PC-9 (cell line): Measurements from ENCODE around the gene EGR1. TPM values are rescaled to one million over a fixed set of nuclear protein-coding genes. Genes with fewer than 3 reads are reported as not detected.

Experiments used
- BruUV-seq: library from RNA; stranded (reverse); fragments of 400-500 nt; replicated peaks from 2 replicates; lab custom pipeline; 2021; lab: Mats Ljungman, UMichigan
- CTCF ChIA-PET: fragments of 300-600 bp; sonication (Branson Sonifier 250); formaldehyde crosslinking; loops from one replicate; lab custom pipeline; 2022; ENCODE audit warnings: antibody characterized with exemption; lab: Charles Lee
- POLR2A ChIA-PET: fragments of 300-600 bp; sonication (Branson Sonifier 250); formaldehyde crosslinking; loops from one replicate; lab custom pipeline; 2022; ENCODE audit warnings: antibody characterized with exemption; ENCODE audit not compliant: unreplicated experiment; lab: Charles Lee
- DNase-seq, 2 experiments: peaks; one replicate each; pipeline versions ENCODE4 v3.0.0 to v3.0.0-alpha.2; 2015 to 2022; ENCODE audit warnings: mixed read lengths in 1 of 2
- H2AFZ ChIP-seq: fragments of 200-600 bp; sonication (generic); 2 replicates; pipeline ENCODE4 v1.8.1; 2017; ENCODE audit warnings: antibody characterized with exemption
- H3F3A ChIP-seq: fragments of 200-600 bp; sonication (generic); 2 replicates; pipeline ENCODE4 v1.8.1; 2017; ENCODE audit warnings: antibody characterized with exemption, mild to moderate bottlenecking, low read depth; ENCODE audit not compliant: insufficient read depth
- H3K27ac ChIP-seq: fragments of 200-600 bp; sonication (generic); 2 replicates; pipeline ENCODE4 v1.6.1; 2016; ENCODE audit warnings: mixed run types
- H3K27me3 ChIP-seq: fragments of 200-600 bp; sonication (generic); 2 replicates; pipeline ENCODE4 v1.6.1; 2016; ENCODE audit warnings: low read depth, mixed run types; ENCODE audit not compliant: insufficient read depth
- H3K36me3 ChIP-seq: fragments of 200-600 bp; sonication (generic); 2 replicates; pipeline ENCODE4 v1.6.1; 2016; ENCODE audit warnings: low read depth, mixed run types
- H3K4me1 ChIP-seq: fragments of 200-600 bp; sonication (generic); replicated peaks from 2 replicates; pipeline ENCODE4 v1.6.1; 2016; ENCODE audit warnings: mixed run types; ENCODE audit not compliant: insufficient read depth
- H3K4me2 ChIP-seq: fragments of 200-600 bp; sonication (generic); 2 replicates; pipeline ENCODE4 v1.6.1; 2017; ENCODE audit warnings: mixed run types
- H3K4me3 ChIP-seq: fragments of 200-600 bp; sonication (generic); 2 replicates; pipeline ENCODE4 v1.6.1; 2016; ENCODE audit warnings: mixed run types
- H3K79me2 ChIP-seq: fragments of 200-600 bp; sonication (generic); 2 replicates; pipeline ENCODE4 v1.6.1; 2017; ENCODE audit warnings: low read depth, mixed run types
- H3K9me2 ChIP-seq: fragments of 200-600 bp; sonication (generic); 2 replicates; pipeline ENCODE4 v1.8.1; 2017; ENCODE audit warnings: mild to moderate bottlenecking; ENCODE audit not compliant: insufficient read depth
- H3K9me3 ChIP-seq: fragments of 200-600 bp; sonication (generic); 2 replicates; pipeline ENCODE4 v1.8.1; 2016; ENCODE audit warnings: low read depth; ENCODE audit not compliant: insufficient read depth
- H4K20me1 ChIP-seq: fragments of 200-600 bp; sonication (generic); 2 replicates; pipeline ENCODE4 v1.8.1; 2017; ENCODE audit not compliant: insufficient read depth
- CTCF ChIP-seq: fragments of 200-600 bp; sonication (generic); conservative IDR thresholded peaks from 2 replicates; pipeline ENCODE4 v1.6.1; 2017; ENCODE audit warnings: mixed run types, antibody characterized with exemption, mild to moderate bottlenecking, moderate library complexity
- EZH2 ChIP-seq: fragments of 200-600 bp; sonication (generic); IDR thresholded peaks from 2 replicates; pipeline ENCODE4 v1.8.0; 2017; ENCODE audit warnings: antibody characterized with exemption, low read depth
- intact Hi-C: fragments of 100-400 bp; cut with micrococcal nuclease; formaldehyde crosslinking; loops from one replicate; pipeline ENCODE4 v1.10.0; 2022; ENCODE audit not compliant: unreplicated experiment
- total RNA-seq: library from RNA; stranded (reverse); gene quantifications from 2 replicates; pipeline ENCODE4 v1.2.3, GENCODE V29; 2021

The EGR1 gene
- total RNA-seq, 1 experiment from 2014 or later = 24.7 TPM

GRCh38 chr5:138466125-138466899, 1.0 kb downstream of the EGR1 start:
- H3K4me1 ChIP-seq = peaks cover 6% of the 10 kb centered on the region
- peaks cover 4% of the 10 kb centered on the region; the same call in 1 of the 2 replicates for H3F3A ChIP-seq
- H3K9me3 ChIP-seq = no peaks in the 10 kb centered on the region
- no peaks in the 10 kb centered on the region for H3K79me2 ChIP-seq
- ChIA-PET POLR2A (interaction anchor here (0.5 kb wide), 1 partner anchor 806 kb away, joined by 11 read pairs; no protein-coding TSS in a partner anchor), CTCF (interaction anchor here (0.6 kb wide), 1 partner anchor 61 kb away, joined by 4 read pairs; no protein-coding TSS in a partner anchor)
- peak in 1 of 2 experiments; percentile 37 for DNase-seq
- intact Hi-C loops = no loop called here
- H3K4me2 ChIP-seq = peak overlapping the region; percentile 97
- peaks cover 18% of the 10 kb centered on the region for H4K20me1 ChIP-seq
- no peaks in the 10 kb centered on the region for H3K36me3 ChIP-seq
- TSS peak; percentile 30 for BruUV-seq
- H3K27ac ChIP-seq = no peak overlapping the region
- TF ChIP-seq CTCF (no peak), EZH2 (no peak)
- H3K9me2 ChIP-seq = no peaks in the 10 kb centered on the region
- H3K27me3 ChIP-seq = no peaks in the 10 kb centered on the region
- no peak overlapping the region for H2AFZ ChIP-seq
- H3K4me3 ChIP-seq = peak overlapping the region; percentile 80; the same call in 1 of the 2 replicates

GRCh38 chr5:138466900-138467710, 1.8 kb downstream of the EGR1 start:
- no peak for TF ChIP-seq EZH2
- TF ChIP-seq CTCF = no peak
- H3K4me2 ChIP-seq = peak overlapping the region; percentile 97
- H3K79me2 ChIP-seq = no peaks in the 10 kb centered on the region
- DNase-seq = peak in 1 of 2 experiments; percentile 31
- BruUV-seq = no TSS peak
- H3K4me3 ChIP-seq = no peak overlapping the region
- H3F3A ChIP-seq = no peaks in the 10 kb centered on the region
- H2AFZ ChIP-seq = no peak overlapping the region
- peaks cover 6% of the 10 kb centered on the region for H3K4me1 ChIP-seq
- no peaks in the 10 kb centered on the region for H3K27me3 ChIP-seq
- CTCF ChIA-PET = no interaction called here
- no peaks in the 10 kb centered on the region for H3K9me3 ChIP-seq
- H3K36me3 ChIP-seq = no peaks in the 10 kb centered on the region
- POLR2A ChIA-PET = no interaction called here
- no peak overlapping the region for H3K27ac ChIP-seq
- intact Hi-C loops = no loop called here
- H4K20me1 ChIP-seq = peaks cover 18% of the 10 kb centered on the region
- H3K9me2 ChIP-seq = no peaks in the 10 kb centered on the region

- no peaks in the 10 kb centered on the region for H3F3A ChIP-seq
- intact Hi-C loops = no loop called here
These were observed 2.4 kb downstream of the EGR1 start for GRCh38 chr5:138467711-138468132.

More at GRCh38 chr5:138467711-138468132, 2.4 kb downstream of the EGR1 start:
- H3K4me3 ChIP-seq = no peak overlapping the region
- peaks cover 6% of the 10 kb centered on the region for H3K4me1 ChIP-seq
- H3K36me3 ChIP-seq = no peaks in the 10 kb centered on the region
- BruUV-seq = no TSS peak
- H2AFZ ChIP-seq = no peak overlapping the region
- no peaks in the 10 kb centered on the region for H3K9me3 ChIP-seq
- TF ChIP-seq EZH2 (no peak), CTCF (no peak)
- DNase-seq = no peak
- no peak overlapping the region for H3K27ac ChIP-seq
- CTCF ChIA-PET = no interaction called here
- H4K20me1 ChIP-seq = peaks cover 18% of the 10 kb centered on the region
- no peaks in the 10 kb centered on the region for H3K27me3 ChIP-seq
- POLR2A ChIA-PET = no interaction called here
- no peaks in the 10 kb centered on the region for H3K9me2 ChIP-seq
- no peak overlapping the region for H3K4me2 ChIP-seq
- H3K79me2 ChIP-seq = no peaks in the 10 kb centered on the region
